Thymus (tissue), 11 donors: ENCODE data around the gene ARRB1. TPM values are rescaled to one million over a fixed set of nuclear protein-coding genes. Genes with fewer than 3 reads are reported as not detected.

Experiments
- DNase-seq, 9 donors: peaks; one replicate each; pipeline ENCODE4 v3.0.0-alpha.2; 2013; ENCODE audit warnings: low spot score in 9 of 9, low read depth in 6 of 9, missing footprints in 1 of 9
- H3K27ac ChIP-seq, 2 donors: one replicate each; pipeline ENCODE4 v1.5.1; 2013; ENCODE audit warnings: control low read depth in 1 of 2, low read depth in 1 of 2, low read length in 1 of 2, mild to moderate bottlenecking in 1 of 2, moderate library complexity in 1 of 2
- H3K27me3 ChIP-seq, 2 donors: one replicate each; pipeline ENCODE4 v1.5.1; 2013; ENCODE audit warnings: low read length in 1 of 2; ENCODE audit not compliant: control insufficient read depth in 2 of 2, insufficient read depth in 1 of 2
- H3K36me3 ChIP-seq, 2 donors: one replicate each; pipeline ENCODE4 v1.5.1; 2013; ENCODE audit warnings: low read length in 1 of 2, mild to moderate bottlenecking in 1 of 2, moderate library complexity in 1 of 2; ENCODE audit not compliant: control insufficient read depth in 2 of 2, insufficient read depth in 2 of 2
- H3K4me1 ChIP-seq, 2 donors: one replicate each; pipeline ENCODE4 v1.5.1; 2013; ENCODE audit warnings: low read length in 2 of 2; ENCODE audit not compliant: control insufficient read depth in 2 of 2, insufficient read depth in 2 of 2
- H3K4me3 ChIP-seq, 2 donors: one replicate each; pipeline ENCODE4 v1.5.1; 2013; ENCODE audit warnings: low read length in 2 of 2, control low read depth in 1 of 2, mild to moderate bottlenecking in 1 of 2
- H3K9me3 ChIP-seq, 2 donors: one replicate each; pipeline ENCODE4 v1.5.1; 2013; ENCODE audit warnings: low read length in 1 of 2, mild to moderate bottlenecking in 1 of 2; ENCODE audit not compliant: control insufficient read depth in 2 of 2, insufficient read depth in 1 of 2
- WGBS: extraction: QIAGEN DNeasy Blood & Tissue Kit; methylation state at CpG from one replicate; pipeline ENCODE4 v1.1.7; 2013; 5-methylcytosine and 5-hydroxymethylcytosine counted together
- polyA plus RNA-seq: library from polyadenylated mRNA; stranded (reverse); fragments of 200-250 nt; gene quantifications from one replicate; pipeline ENCODE4 v1.2.3, GENCODE V29; 2013
- total RNA-seq: library from RNA; stranded (reverse); fragments of 120-200 nt; gene quantifications from one replicate; pipeline ENCODE4 v1.2.4, GENCODE V29; 2013
- donor health status: healthy.

The ARRB1 gene
- total and polyA plus RNA-seq, 2 donors = 4.1 to 11.1 TPM

DNA sequence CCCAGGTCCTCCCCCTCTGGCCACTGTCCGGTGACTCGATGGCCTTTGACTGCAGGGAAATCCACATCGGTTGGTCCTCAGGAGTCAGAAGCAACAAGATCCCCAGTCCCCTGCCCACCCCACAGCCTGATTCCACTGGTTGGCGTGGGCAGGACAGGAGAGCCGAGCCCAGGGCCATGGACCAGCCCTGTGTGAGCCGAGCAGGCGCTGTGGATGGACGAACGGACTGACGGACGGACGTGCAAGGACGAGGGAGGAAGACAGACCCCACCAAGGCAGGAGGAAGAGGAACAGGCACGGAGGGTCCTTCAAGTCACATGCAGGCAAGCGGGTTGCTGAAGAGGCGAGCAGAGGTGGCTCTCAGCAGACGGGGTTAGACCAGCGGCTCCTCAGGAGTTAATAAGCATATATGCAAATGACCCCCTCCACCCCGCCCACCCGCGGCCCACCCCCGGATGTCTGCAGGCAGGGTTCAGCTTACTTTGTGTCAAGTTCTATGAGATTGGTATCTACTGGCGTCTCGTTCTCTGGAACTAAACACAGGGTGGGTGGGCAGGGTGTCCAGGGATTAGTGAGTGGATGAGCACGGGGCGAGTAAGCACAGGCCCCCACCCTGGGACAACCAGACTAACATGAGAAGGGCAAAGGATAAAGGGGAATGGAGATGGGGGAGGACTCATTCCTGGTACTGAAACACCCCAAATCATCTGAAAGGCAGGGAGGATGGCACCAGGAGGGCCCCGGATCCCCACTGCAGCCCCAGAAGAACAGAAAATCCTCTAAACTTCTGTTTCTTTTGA, 84.1 kb downstream of the ARRB1 start:
- no peaks in the 10 kb centered on the region for H3K4me1 ChIP-seq
- H3K9me3 ChIP-seq = no peaks in the 10 kb centered on the region
- no peak overlapping the region for H3K27ac ChIP-seq
- H3K4me3 ChIP-seq = no peak overlapping the region
- H3K27me3 ChIP-seq = peaks cover 0 to 3% of the 10 kb centered on the region in 2 donors
- no peak for DNase-seq
- 94% methylated on average over 27 of the region's 27 CpGs for WGBS
- H3K36me3 ChIP-seq = peaks cover 0 to 3% of the 10 kb centered on the region in 2 donors

DNA sequence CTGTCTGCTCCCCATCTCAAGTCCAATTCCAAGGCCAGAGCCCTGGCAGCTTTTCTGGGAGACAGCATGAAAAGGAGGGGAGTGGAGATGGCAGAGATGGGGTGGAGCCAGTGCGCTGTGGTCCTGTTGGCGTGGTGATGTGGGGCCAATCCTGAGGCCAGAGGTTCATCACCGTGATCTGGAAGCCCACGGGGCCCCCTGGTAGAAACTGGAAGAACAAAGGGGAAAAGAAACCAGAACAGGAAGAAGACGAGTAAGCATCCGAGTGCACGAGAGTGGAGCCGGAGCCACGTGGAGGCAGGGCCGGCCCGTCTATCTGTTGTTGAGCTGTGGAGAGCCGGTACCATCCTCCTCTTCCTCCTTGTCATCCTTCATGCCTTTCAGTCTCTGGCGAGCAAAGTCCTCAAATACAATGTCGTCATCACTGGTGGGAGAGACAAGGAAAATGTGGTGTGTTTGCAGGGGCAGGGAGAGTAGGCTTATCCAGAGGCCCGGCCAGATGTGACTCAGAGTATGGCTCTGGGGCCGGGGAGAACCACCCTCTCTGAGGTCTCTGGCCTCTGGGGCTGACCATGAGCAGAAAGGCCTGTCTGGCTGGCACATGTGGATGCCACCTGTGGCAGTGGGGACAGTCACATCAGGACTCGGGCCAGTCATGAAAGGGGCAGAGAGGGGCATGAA, 85.5 kb downstream of the ARRB1 start:
- no peak overlapping the region for H3K27ac ChIP-seq

DNA sequence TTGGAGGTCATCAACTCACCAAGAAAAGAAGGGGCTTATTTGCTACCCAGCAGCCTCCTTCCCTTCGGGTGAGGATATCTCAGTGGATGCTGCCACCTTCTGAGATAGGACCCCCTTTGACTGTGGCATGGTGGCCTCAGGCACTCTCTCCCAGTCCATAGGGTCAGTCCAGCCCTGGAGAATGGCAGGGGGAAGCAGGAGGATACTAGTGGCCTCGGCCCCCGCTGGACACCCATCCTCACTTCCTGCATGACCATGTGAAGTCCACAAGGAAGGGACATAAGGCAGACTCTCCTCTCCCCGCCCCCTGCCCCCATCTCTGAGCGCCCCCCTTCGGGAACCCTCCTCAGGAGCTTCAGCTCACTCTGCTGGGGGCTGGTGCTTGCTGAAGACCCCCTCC, 86.5 kb downstream of the ARRB1 start:
- H3K9me3 ChIP-seq = no peaks in the 10 kb centered on the region
- peaks cover 0 to 10% of the 10 kb centered on the region in 2 donors for H3K4me1 ChIP-seq
- 96% methylated on average over 6 of the region's 6 CpGs for WGBS
- no peak overlapping the region for H3K27ac ChIP-seq
- no peak overlapping the region for H3K4me3 ChIP-seq
- no peaks in the 10 kb centered on the region for H3K36me3 ChIP-seq
- DNase-seq = no peak
- peaks cover 0 to 3% of the 10 kb centered on the region in 2 donors for H3K27me3 ChIP-seq

More for the DNA sequence above, 85.5 kb downstream of the ARRB1 start:
- peaks cover 0 to 4% of the 10 kb centered on the region in 2 donors for H3K4me1 ChIP-seq
- no peaks in the 10 kb centered on the region for H3K9me3 ChIP-seq
- 91% methylated on average over 17 of the region's 17 CpGs for WGBS
- H3K4me3 ChIP-seq = no peak overlapping the region
- peaks cover 0 to 3% of the 10 kb centered on the region in 2 donors for H3K27me3 ChIP-seq
- no peak for DNase-seq
- H3K36me3 ChIP-seq = no peaks in the 10 kb centered on the region

DNA sequence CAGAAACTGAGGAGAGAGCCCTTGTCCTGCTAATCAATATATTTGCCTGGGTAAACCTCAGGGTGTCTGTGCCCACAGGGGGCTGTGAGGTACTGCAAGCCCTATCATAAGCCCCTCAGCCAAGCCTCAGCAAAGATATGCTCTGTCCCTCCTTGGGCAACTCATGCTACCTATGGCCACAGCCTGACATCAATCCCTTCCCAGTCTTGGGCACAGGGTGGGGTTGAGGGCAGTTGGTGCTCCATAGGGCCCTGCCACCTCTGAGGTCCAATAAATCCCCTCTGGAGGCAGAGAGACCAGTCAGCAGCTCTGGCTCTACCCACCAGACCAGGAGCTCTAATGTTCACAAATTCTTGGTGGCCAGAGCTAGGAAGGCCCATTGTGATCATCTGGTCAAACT, 87.1 kb downstream of the ARRB1 start:
- DNase-seq = no peak

GRCh38 chr11:75263944-75264349, 87.5 kb downstream of the ARRB1 start:
- Histone ChIP-seq H3K4me1 (peaks cover 0 to 10% of the 10 kb centered on the region in 2 donors), H3K4me3 (no peak overlapping the region), H3K27ac (no peak overlapping the region), H3K36me3 (no peaks in the 10 kb centered on the region), H3K9me3 (no peaks in the 10 kb centered on the region), H3K27me3 (peaks cover 0 to 3% of the 10 kb centered on the region in 2 donors)
- 78% methylated on average over 4 of the region's 4 CpGs for WGBS
- DNase-seq = no peak

More for the DNA sequence above, 87.1 kb downstream of the ARRB1 start:
- H3K27ac ChIP-seq = no peak overlapping the region
- H3K4me1 ChIP-seq = peaks cover 0 to 10% of the 10 kb centered on the region in 2 donors
- H3K4me3 ChIP-seq = no peak overlapping the region
- peaks cover 0 to 3% of the 10 kb centered on the region in 2 donors for H3K27me3 ChIP-seq
- H3K36me3 ChIP-seq = no peaks in the 10 kb centered on the region
- no peaks in the 10 kb centered on the region for H3K9me3 ChIP-seq

GRCh38 chr11:75262961-75263852, 88.3 kb downstream of the ARRB1 start:
- no peak overlapping the region for H3K27ac ChIP-seq

GRCh38 chr11:75262436-75262835, 89.0 kb downstream of the ARRB1 start:
- no peaks in the 10 kb centered on the region for H3K9me3 ChIP-seq
- WGBS = 97% methylated on average over 4 of the region's 4 CpGs
- no peaks in the 10 kb centered on the region for H3K36me3 ChIP-seq
- H3K27ac ChIP-seq = no peak overlapping the region
- H3K27me3 ChIP-seq = peaks cover 2 to 3% of the 10 kb centered on the region in 2 donors
- H3K4me3 ChIP-seq = no peak overlapping the region
- no peak for DNase-seq
- H3K4me1 ChIP-seq = peaks cover 0 to 10% of the 10 kb centered on the region in 2 donors

More at GRCh38 chr11:75262961-75263852, 88.3 kb downstream of the ARRB1 start:
- peaks cover 0 to 10% of the 10 kb centered on the region in 2 donors for H3K4me1 ChIP-seq
- no peak overlapping the region for H3K4me3 ChIP-seq
- no peak for DNase-seq
- peaks cover 0 to 3% of the 10 kb centered on the region in 2 donors for H3K27me3 ChIP-seq
- H3K36me3 ChIP-seq = no peaks in the 10 kb centered on the region
- no peaks in the 10 kb centered on the region for H3K9me3 ChIP-seq
- WGBS = 75% methylated on average over 17 of the region's 17 CpGs

DNA sequence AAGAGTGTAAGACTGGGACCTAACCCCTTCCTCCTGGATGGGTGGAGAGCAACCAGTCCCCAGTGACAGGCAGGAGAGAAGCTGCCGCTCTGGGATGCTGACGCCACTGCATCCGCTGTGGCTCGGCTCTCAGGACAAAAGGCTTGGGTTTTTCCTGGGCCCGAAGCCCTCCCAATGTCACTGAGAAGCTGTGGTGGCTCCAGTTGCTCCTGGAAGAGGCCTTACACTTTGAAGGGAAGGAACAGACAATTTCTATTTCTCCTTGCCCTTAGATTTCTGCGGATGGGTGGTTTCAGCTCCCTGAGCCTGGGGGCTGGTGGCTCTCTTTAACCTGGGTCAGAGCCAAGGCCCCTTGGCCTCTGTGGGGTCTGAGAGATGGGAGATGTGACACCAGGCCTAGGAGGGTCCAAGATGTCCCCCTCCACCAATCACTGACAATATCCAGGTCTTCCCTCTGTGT, 89.5 kb downstream of the ARRB1 start:
- H3K27ac ChIP-seq = no peak overlapping the region
- H3K4me3 ChIP-seq = no peak overlapping the region
- DNase-seq = no peak
- over 99% methylated on average over 6 of the region's 6 CpGs for WGBS
- peaks cover 2 to 3% of the 10 kb centered on the region in 2 donors for H3K27me3 ChIP-seq
- peaks cover 0 to 10% of the 10 kb centered on the region in 2 donors for H3K4me1 ChIP-seq
- no peaks in the 10 kb centered on the region for H3K36me3 ChIP-seq
- H3K9me3 ChIP-seq = no peaks in the 10 kb centered on the region
